B cell (primary cell): ENCODE measurements around the gene ATF3. TPM values are rescaled to one million over a fixed set of nuclear protein-coding genes. Genes with fewer than 3 reads are reported as not detected.

Experiments used
- ATAC-seq: fragments of 200-7000 bp; cut with Tn5 transposase; one replicate; pipeline ENCODE4 v1.10.0; 2021; ENCODE audit warnings: low read depth, mild to moderate bottlenecking, moderate number of reproducible peaks, moderate library complexity
- CTCF ChIA-PET: fragments of 350-600 bp; sonication (Branson Sonifier 250); formaldehyde crosslinking; loops from one replicate; lab custom pipeline; 2021; ENCODE audit warnings: antibody characterized with exemption, inconsistent platforms; lab: Charles Lee
- POLR2A ChIA-PET: fragments of 350-600 bp; sonication (Branson Sonifier 250); formaldehyde crosslinking; loops from one replicate; lab custom pipeline; 2021; ENCODE audit warnings: antibody characterized with exemption; lab: Charles Lee
- DNase-seq: peaks from one replicate; pipeline ENCODE4 v3.0.0; 2013
- H2AFZ ChIP-seq: 2 replicates; pipeline ENCODE4 v1.6.1; 2012; ENCODE audit warnings: mild to moderate bottlenecking, low read depth, low read length; ENCODE audit not compliant: insufficient read depth, poor library complexity, severe bottlenecking
- H3K27ac ChIP-seq, 2 donors: 1 replicate in 1 of 2; 2 replicates in 1 of 2; pipeline ENCODE4 v1.5.1; 2012 to 2013; ENCODE audit warnings: low read length in 2 of 2, mild to moderate bottlenecking in 2 of 2, moderate library complexity in 1 of 2
- H3K27me3 ChIP-seq, 4 experiments: fragments of 200-600 bp in 1 of 4; sonication (generic) in 1 of 4; replicated peaks in 1 of 4; 1 replicate in 2 of 4; 2 replicates in 2 of 4; pipeline versions ENCODE4 v1.6.1 to v1.7.0; 2013 to 2016; ENCODE audit warnings: low read length in 3 of 4, mild to moderate bottlenecking in 2 of 4, mixed read lengths in 1 of 4, moderate library complexity in 1 of 4; ENCODE audit not compliant: insufficient read depth in 4 of 4, control insufficient read depth in 3 of 4; ENCODE audit errors: control extremely low read depth in 1 of 4
- H3K36me3 ChIP-seq, 2 experiments: replicated peaks in 1 of 2; 1 replicate in 1 of 2; 2 replicates in 1 of 2; pipeline versions ENCODE4 v1.6.1 to v1.7.1; 2013; ENCODE audit warnings: low read length in 1 of 2; ENCODE audit not compliant: insufficient read depth in 2 of 2, control insufficient read depth in 1 of 2; ENCODE audit errors: control extremely low read depth in 1 of 2, extremely low read depth in 1 of 2
- H3K4me1 ChIP-seq, 2 donors: fragments of 200-600 bp in 1 of 2; sonication (generic) in 1 of 2; 1 replicate in 1 of 2; 2 replicates in 1 of 2; pipeline versions ENCODE4 v1.5.1 to v1.6.1; 2013 to 2017; ENCODE audit warnings: low read length in 2 of 2; ENCODE audit not compliant: control insufficient read depth in 2 of 2, insufficient read depth in 2 of 2
- H3K4me2 ChIP-seq: replicated peaks from 2 replicates; pipeline ENCODE3; 2012; ENCODE audit warnings: mild to moderate bottlenecking, low read depth, low read length; ENCODE audit not compliant: poor library complexity, severe bottlenecking
- H3K4me3 ChIP-seq, 5 experiments: fragments of 200-600 bp in 1 of 5; sonication (generic) in 1 of 5; 1 replicate in 3 of 5; 2 replicates in 2 of 5; pipeline versions ENCODE4 v1.5.1 to v1.7.0; 2011 to 2016; ENCODE audit warnings: low read length in 4 of 5, mild to moderate bottlenecking in 4 of 5, low read depth in 2 of 5, control low read depth in 1 of 5, moderate library complexity in 1 of 5; ENCODE audit not compliant: insufficient read depth in 1 of 5; ENCODE audit errors: control extremely low read depth in 1 of 5, extremely low read depth in 1 of 5
- H3K79me2 ChIP-seq: fragments of 200-600 bp; sonication (generic); one replicate; pipeline ENCODE4 v1.6.0; 2016; ENCODE audit warnings: low read length; ENCODE audit not compliant: control insufficient read depth, insufficient read depth
- H3K9ac ChIP-seq: fragments of 200-600 bp; sonication (generic); 2 replicates; pipeline ENCODE4 v1.6.1; 2017; ENCODE audit warnings: mild to moderate bottlenecking, low read length, moderate library complexity
- H3K9me3 ChIP-seq, 3 donors: one replicate each; pipeline versions ENCODE4 v1.6.1 to v1.7.1; 2013; ENCODE audit warnings: low read length in 2 of 3; ENCODE audit not compliant: control insufficient read depth in 2 of 3, insufficient read depth in 1 of 3; ENCODE audit errors: control extremely low read depth in 1 of 3
- H4K20me1 ChIP-seq: 2 replicates; pipeline ENCODE4 v1.6.0; 2012; ENCODE audit warnings: mild to moderate bottlenecking, low read length; ENCODE audit not compliant: insufficient read depth, control insufficient read depth, poor library complexity, severe bottlenecking
- H3K27ac Mint-ChIP-seq: one replicate; pipeline ENCODE4 v1.8.0; 2021; ENCODE audit warnings: mixed read lengths
- H3K27me3 Mint-ChIP-seq: one replicate; pipeline ENCODE4 v1.8.0; 2021; ENCODE audit warnings: mixed read lengths
- H3K4me1 Mint-ChIP-seq: one replicate; pipeline ENCODE4 v1.8.0; 2021; ENCODE audit warnings: mixed read lengths
- H3K4me3 Mint-ChIP-seq: one replicate; pipeline ENCODE4 v1.8.0; 2021; ENCODE audit warnings: mixed read lengths
- H3K9me3 Mint-ChIP-seq: one replicate; pipeline ENCODE4 v1.8.0; 2022; ENCODE audit warnings: mixed read lengths; ENCODE audit not compliant: insufficient read depth
- CTCF ChIP-seq: fragments of 200-600 bp; IDR thresholded peaks from one replicate; pipeline ENCODE4 v1.8.0; 2022; ENCODE audit warnings: antibody characterized with exemption, mild to moderate bottlenecking
- EZH2 ChIP-seq: IDR thresholded peaks from 2 replicates; pipeline ENCODE4 v1.6.1; 2012; ENCODE audit warnings: borderline replicate concordance, low read depth, mild to moderate bottlenecking, moderate library complexity, low read length; ENCODE audit not compliant: insufficient read depth, poor library complexity, severe bottlenecking
- WGBS: methylation state at CpG from one replicate; pipeline ENCODE4 v1.1.5; 2013; ENCODE audit warnings: missing lambda C conversion rate; ENCODE audit not compliant: insufficient coverage; 5-methylcytosine and 5-hydroxymethylcytosine counted together
- intact Hi-C: fragments of 100-400 bp; cut with micrococcal nuclease; formaldehyde crosslinking; loops from one replicate; pipeline ENCODE4 v1.10.0; 2022
- polyA plus RNA-seq: library from polyadenylated mRNA; depleted of rRNA; stranded (reverse); fragments of >200 nt; gene quantifications from 2 replicates; pipeline ENCODE4 v1.2.3, GENCODE V29; 2012
- total RNA-seq, 2 donors: library from RNA; stranded (reverse); fragments of 120-200 nt in 1 of 2; gene quantifications; 1 replicate in 1 of 2; 2 replicates in 1 of 2; pipeline versions ENCODE4 v1.2.3 to v1.2.4, GENCODE V29; 2013 to 2022

ATF3 gene
- total and polyA plus RNA-seq, 2 donors (not counting 1 experiment from before 2014, with no cell fraction given), result 4.5 to 42.3 TPM

DNA sequence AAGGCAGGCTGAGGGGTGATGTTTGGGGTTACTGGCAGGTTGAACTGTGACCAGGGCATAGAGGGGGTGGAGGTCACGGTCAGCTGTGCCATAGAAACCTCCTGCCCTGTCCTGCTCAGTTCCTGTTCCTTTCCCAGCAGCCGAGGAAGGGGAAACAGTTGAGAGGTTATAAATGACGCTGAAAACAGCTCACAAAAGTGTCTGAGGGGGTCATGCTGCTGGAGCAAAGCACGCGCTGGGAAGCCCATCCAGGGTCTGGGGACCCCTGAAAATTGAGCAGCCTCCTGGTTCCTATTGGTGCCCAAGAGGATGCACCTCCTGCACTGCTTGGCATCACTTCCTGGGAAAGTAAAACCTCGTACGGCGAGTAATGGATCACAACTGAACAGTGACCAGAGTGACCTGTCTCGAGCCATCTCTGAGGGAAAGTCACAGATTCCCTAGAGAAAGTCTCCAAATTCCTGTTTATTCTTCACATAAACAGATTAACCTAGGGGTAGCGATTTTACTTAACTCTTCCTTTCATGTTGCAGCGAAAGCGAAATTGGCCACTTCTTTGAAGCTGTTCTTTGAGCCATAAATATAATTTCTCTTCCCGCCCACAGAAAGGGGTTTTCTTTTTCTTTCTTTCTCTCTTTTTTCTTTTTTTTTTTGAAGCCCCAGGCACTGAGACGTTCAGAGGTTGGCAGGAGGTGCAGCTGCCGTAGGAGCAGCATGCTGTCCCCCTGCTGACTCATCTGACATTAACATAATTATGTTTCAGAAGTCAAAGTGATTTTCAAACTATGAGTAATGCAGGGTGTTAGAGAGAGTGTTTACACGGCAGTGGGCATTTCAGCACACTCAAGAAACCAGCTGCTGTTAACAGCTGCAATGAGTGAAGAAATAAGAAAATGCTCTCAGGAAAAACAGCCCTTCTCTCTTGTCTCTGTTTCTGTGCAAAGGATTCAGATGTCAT, 41.8 kb upstream of the ATF3 start:
- Mint-ChIP-seq H3K27ac (peak overlapping the region; percentile 90), H3K27me3 (peaks cover 6% of the 10 kb centered on the region), H3K4me3 (peak overlapping the region; percentile 90), H3K4me1 (peaks cover 21% of the 10 kb centered on the region), H3K9me3 (no peaks in the 10 kb centered on the region)
- Histone ChIP-seq H3K4me1 (peaks cover 5 to 14% of the 10 kb centered on the region in 2 donors), H2AFZ (peak overlapping the region; percentile 69), H3K9ac (peak overlapping the region; percentile 81), H3K79me2 (no peaks in the 10 kb centered on the region), H3K27ac (peak overlapping the region; percentile 21 to 49), H3K4me3 (peak overlapping the region; percentile 66 to 96 (median 84)), H3K9me3 (peaks cover 0 to 6% (median 0%) of the 10 kb centered on the region in 3 donors), H3K36me3 (no peaks in the 10 kb centered on the region), H3K4me2 (peak overlapping the region; percentile 79), H4K20me1 (no peaks in the 10 kb centered on the region), H3K27me3 (no peaks in the 10 kb centered on the region)
- DNase-seq, result peak; percentile 54
- ATAC-seq, result peak; percentile 97
- intact Hi-C loops, result loop anchor here (1.0 to 5.0 kb wide), 3 partner anchors 8 to 90 kb away; partner anchors contain the start of gene ATF3
- ChIA-PET CTCF (interaction anchor here (1.2 to 2.6 kb wide), 3 partner anchors 13 to 98 kb away, joined by 3 to 9 read pairs (median 3); no protein-coding TSS in a partner anchor), POLR2A (interaction anchor here (0.7 to 0.8 kb wide), 2 partner anchors 8 to 137 kb away, joined by 3 read pairs; no protein-coding TSS in a partner anchor)
- TF ChIP-seq EZH2 (no peak), CTCF (no peak)
- 0% methylated on average over 11 of the region's 16 CpGs for WGBS
